HG03520 (cell line): ENCODE results near the gene MAGI2.

ENCODE experiments used
- ATAC-seq: cut with Tn5 transposase; IDR thresholded peaks from one replicate; pipeline ENCODE4 v1.9.1; 2021; ENCODE audit warnings: mild to moderate bottlenecking, moderate library complexity; ENCODE audit not compliant: unreplicated experiment

Gene MAGI2

GRCh38 chr7:78842068-78842467 is 611.4 kb downstream of the MAGI2 start:
- ATAC-seq, result no peak

GRCh38 chr7:78835897-78836296 is 617.6 kb downstream of the MAGI2 start:
- no peak for ATAC-seq

GRCh38 chr7:78828317-78828716 is 625.1 kb downstream of the MAGI2 start:
- no peak for ATAC-seq

GRCh38 chr7:78803501-78804127 is 649.9 kb downstream of the MAGI2 start:
- no peak for ATAC-seq

GRCh38 chr7:78794101-78794500 is 659.4 kb downstream of the MAGI2 start:
- ATAC-seq, result no peak

GRCh38 chr7:78792624-78793023 is 660.8 kb downstream of the MAGI2 start:
- ATAC-seq, result no peak

- ATAC-seq, result no peak
Measured at GRCh38 chr7:78792006-78792405, 661.5 kb downstream of the MAGI2 start.

- ATAC-seq, result no peak
Measured at GRCh38 chr7:78788464-78788863, 665.0 kb downstream of the MAGI2 start.

- ATAC-seq, result no peak
Measured at GRCh38 chr7:78787854-78788253, 665.6 kb downstream of the MAGI2 start.

GRCh38 chr7:78786055-78786454 is 667.4 kb downstream of the MAGI2 start:
- no peak for ATAC-seq

GRCh38 chr7:78783179-78783962 is 670.1 kb downstream of the MAGI2 start:
- ATAC-seq, result no peak

GRCh38 chr7:78780560-78780959 is 672.9 kb downstream of the MAGI2 start:
- ATAC-seq, result no peak

GRCh38 chr7:78779788-78780187 is 673.7 kb downstream of the MAGI2 start:
- no peak for ATAC-seq

GRCh38 chr7:78777829-78778228 is 675.6 kb downstream of the MAGI2 start:
- ATAC-seq, result no peak

GRCh38 chr7:78770422-78771410 is 682.8 kb downstream of the MAGI2 start:
- ATAC-seq, result peak; percentile 51

GRCh38 chr7:78769481-78770101 is 683.9 kb downstream of the MAGI2 start:
- peak; percentile 83 for ATAC-seq

- no peak for ATAC-seq
Measured at GRCh38 chr7:78768859-78769258, 684.6 kb downstream of the MAGI2 start.

GRCh38 chr7:78765943-78766729 is 687.3 kb downstream of the MAGI2 start:
- no peak for ATAC-seq

GRCh38 chr7:78764571-78764970 is 688.9 kb downstream of the MAGI2 start:
- ATAC-seq, result no peak

GRCh38 chr7:78762625-78763024 is 690.8 kb downstream of the MAGI2 start:
- ATAC-seq, result no peak
